HUES48 (cell line): ENCODE measurements around the gene DCUN1D2.
"Not testable (repeated sequence)": the region's sequence is repeated elsewhere in the genome, so short reads cannot be mapped to it uniquely, and the experiment has no call there.

Source experiments
- H3K27ac ChIP-seq: one replicate; pipeline ENCODE4 v1.7.0; 2013; ENCODE audit warnings: low read depth, low read length, inconsistent platforms
- H3K27me3 ChIP-seq: 2 replicates; pipeline ENCODE4 v1.6.1; 2013; ENCODE audit warnings: mild to moderate bottlenecking, low read length; ENCODE audit not compliant: control insufficient read depth, insufficient read depth
- H3K36me3 ChIP-seq: 2 replicates; pipeline ENCODE4 v1.6.1; 2013; ENCODE audit warnings: low read length; ENCODE audit not compliant: control insufficient read depth, insufficient read depth
- H3K4me1 ChIP-seq: 2 replicates; pipeline ENCODE4 v1.6.1; 2013; ENCODE audit warnings: mild to moderate bottlenecking, low read length; ENCODE audit not compliant: control insufficient read depth, insufficient read depth
- H3K4me3 ChIP-seq: 2 replicates; pipeline ENCODE4 v1.5.1; 2013; ENCODE audit warnings: mild to moderate bottlenecking, low read depth, low read length
- H3K9ac ChIP-seq: 2 replicates; pipeline ENCODE4 v1.6.1; 2013; ENCODE audit warnings: mild to moderate bottlenecking, low read depth, low read length, moderate library complexity
- H3K9me3 ChIP-seq: 2 replicates; pipeline ENCODE4 v1.6.1; 2013; ENCODE audit warnings: low read length; ENCODE audit not compliant: control insufficient read depth, insufficient read depth

Gene DCUN1D2

DNA sequence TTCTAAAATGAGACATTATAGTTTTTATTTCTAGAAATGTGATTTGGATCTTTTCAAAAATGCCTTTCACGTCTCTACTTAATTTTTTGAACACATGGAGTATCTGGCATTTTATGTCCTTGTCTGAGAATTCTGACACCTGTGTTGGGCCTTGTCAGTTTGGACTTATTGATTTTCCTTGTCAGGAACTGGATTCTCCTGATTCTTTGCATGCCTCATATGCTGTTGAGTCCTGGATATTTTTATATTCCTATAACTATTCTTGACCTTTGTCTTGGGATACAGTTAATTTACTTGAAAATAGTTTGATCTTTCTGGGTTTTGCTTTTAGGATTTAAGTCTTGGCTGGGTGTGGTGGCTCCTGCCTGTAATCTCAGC is 47.5 kb downstream of the DCUN1D2 start:
- no peaks in the 10 kb centered on the region for H3K4me1 ChIP-seq

GRCh38 chr13:113442354-113442984 is 48.0 kb downstream of the DCUN1D2 start:
- H3K9me3 ChIP-seq = no peaks in the 10 kb centered on the region
- no peaks in the 10 kb centered on the region for H3K27me3 ChIP-seq
- H3K4me3 ChIP-seq = no peak overlapping the region
- H3K9ac ChIP-seq = no peak overlapping the region
- 0 out of 2 replicates have a peak, but pooled peaks cover 8% of the 10 kb centered on the region for H3K36me3 ChIP-seq
- H3K27ac ChIP-seq = no peak overlapping the region
- no peaks in the 10 kb centered on the region for H3K4me1 ChIP-seq

More for the DNA sequence above, 47.5 kb downstream of the DCUN1D2 start:
- Histone ChIP-seq H3K4me3 (no peak overlapping the region), H3K9ac (no peak overlapping the region), H3K27ac (no peak overlapping the region), H3K9me3 (no peaks in the 10 kb centered on the region), H3K36me3 (0 out of 2 replicates have a peak, but pooled peaks cover 8% of the 10 kb centered on the region), H3K27me3 (no peaks in the 10 kb centered on the region)

DNA sequence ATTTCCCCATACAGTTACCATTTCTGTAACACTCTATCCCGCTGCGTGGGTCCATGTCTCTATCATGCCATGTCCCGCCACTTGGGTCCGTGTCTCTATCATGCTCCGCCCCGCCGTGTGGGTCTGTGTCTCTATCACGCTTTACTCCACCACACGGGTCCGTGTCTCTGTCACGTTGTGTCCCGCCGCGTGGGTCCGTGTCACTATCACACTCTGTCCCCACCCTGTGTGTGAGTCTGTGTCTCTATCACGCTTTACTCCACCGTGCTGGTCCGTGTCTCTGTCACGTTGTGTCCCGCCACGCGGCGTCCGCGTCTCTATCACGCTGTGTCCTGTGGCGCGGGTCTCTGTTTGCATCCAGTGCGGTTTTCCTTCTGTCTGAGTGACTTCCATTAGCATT is 48.9 kb downstream of the DCUN1D2 start:
- no peaks in the 10 kb centered on the region for H3K9me3 ChIP-seq
- H3K27ac ChIP-seq = no peak overlapping the region
- H3K4me1 ChIP-seq = no peaks in the 10 kb centered on the region
- H3K4me3 ChIP-seq = no peak overlapping the region
- 0 out of 2 replicates have a peak, but pooled peaks cover 8% of the 10 kb centered on the region for H3K36me3 ChIP-seq
- no peaks in the 10 kb centered on the region for H3K27me3 ChIP-seq
- no peak overlapping the region for H3K9ac ChIP-seq

DNA sequence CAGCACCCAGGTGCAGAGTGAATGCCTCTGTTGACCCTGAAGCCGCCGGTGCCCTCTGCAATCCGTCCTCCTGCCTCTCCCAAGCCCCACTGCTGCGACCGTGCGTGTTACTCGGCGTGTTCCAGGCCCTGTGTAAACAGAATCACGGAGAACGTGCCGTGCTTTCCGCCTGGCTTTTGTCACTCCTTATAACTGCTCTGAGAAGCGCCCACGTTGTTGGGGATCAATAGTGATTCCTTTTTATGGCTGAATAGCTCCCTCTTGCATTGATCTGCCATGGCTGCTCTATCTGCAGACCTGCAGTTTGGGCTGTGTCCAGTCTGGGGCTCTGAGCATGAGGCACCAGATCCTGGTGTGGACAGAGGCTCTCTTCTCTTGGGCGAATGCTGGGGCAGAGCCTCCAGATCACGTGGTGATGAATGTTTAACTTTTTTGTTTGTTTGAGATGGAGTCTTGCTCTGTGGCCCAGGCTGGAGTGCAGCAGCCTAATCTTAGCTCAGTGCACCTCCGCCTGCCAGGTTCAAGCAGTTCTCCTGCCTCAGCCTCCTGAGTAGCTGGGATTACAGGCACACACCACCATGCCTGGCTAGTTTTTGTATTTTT is 53.0 kb downstream of the DCUN1D2 start:
- H3K4me3 ChIP-seq = no peak overlapping the region
- H3K9me3 ChIP-seq = no peaks in the 10 kb centered on the region
- 0 out of 2 replicates have a peak, but pooled peaks cover 3% of the 10 kb centered on the region for H3K36me3 ChIP-seq
- H3K9ac ChIP-seq = no peak overlapping the region
- no peaks in the 10 kb centered on the region for H3K27me3 ChIP-seq
- no peaks in the 10 kb centered on the region for H3K4me1 ChIP-seq
- no peak overlapping the region for H3K27ac ChIP-seq

DNA sequence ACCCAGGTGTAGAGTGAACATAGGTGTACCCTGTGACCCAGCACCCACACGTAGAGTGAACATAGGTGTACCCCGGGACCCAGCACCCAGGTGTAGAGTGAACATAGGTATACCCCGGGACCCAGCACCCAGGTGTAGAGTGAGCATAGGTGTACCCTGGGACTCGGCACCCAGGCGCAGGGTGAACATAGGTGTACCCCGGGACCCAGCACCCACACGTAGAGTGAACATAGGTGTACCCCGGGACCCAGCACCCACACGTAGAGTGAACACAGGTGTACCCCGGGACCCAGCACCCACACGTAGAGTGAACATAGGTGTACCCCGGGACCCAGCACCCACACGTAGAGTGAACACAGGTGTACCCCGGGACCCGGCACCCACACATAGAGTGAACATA is 53.6 kb downstream of the DCUN1D2 start:
- not testable (repeated sequence) for H3K4me3 ChIP-seq, H3K9me3 ChIP-seq, H3K4me1 ChIP-seq, H3K27me3 ChIP-seq, H3K36me3 ChIP-seq, H3K27ac ChIP-seq, H3K9ac ChIP-seq

GRCh38 chr13:113435907-113436306 is 54.6 kb downstream of the DCUN1D2 start:
- H3K4me3 ChIP-seq, H3K27me3 ChIP-seq, H3K9me3 ChIP-seq, H3K4me1 ChIP-seq, H3K27ac ChIP-seq, H3K36me3 ChIP-seq, H3K9ac ChIP-seq: not testable (repeated sequence)

DNA sequence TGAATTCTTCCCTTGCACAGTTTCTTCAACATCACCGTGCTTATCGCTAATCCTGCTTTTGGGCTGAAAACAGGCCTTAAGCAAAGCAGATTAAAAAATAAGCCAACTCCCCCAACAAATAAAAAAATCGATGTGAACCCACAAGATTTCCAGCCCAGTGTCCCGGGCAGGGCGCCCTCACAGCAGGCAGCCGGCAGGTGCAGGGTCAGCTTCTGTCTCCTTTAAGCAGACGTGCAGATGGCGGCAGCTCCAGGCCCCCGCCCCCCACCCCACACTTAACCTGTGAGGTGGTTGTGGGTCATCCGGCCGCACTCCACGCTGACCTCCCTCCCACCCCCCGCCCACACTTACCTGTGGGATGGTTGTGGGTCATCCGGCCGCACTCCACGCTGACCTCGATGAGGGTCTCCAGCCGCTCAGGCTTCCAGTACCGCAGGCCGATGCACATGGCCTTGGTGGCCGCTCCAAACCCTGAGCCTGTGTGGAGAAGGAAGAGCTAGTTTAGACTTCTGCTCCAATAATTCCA is 57.1 kb downstream of the DCUN1D2 start:
- Histone ChIP-seq H3K9me3 (no peaks in the 10 kb centered on the region), H3K27me3 (no peaks in the 10 kb centered on the region), H3K4me3 (no peak overlapping the region), H3K36me3 (no peaks in the 10 kb centered on the region), H3K27ac (no peak overlapping the region), H3K9ac (no peak overlapping the region), H3K4me1 (no peaks in the 10 kb centered on the region)

GRCh38 chr13:113432506-113433270 is 57.8 kb downstream of the DCUN1D2 start:
- no peaks in the 10 kb centered on the region for H3K27me3 ChIP-seq
- H3K4me3 ChIP-seq = no peak overlapping the region
- no peak overlapping the region for H3K27ac ChIP-seq
- no peak overlapping the region for H3K9ac ChIP-seq
- no peaks in the 10 kb centered on the region for H3K36me3 ChIP-seq
- no peaks in the 10 kb centered on the region for H3K4me1 ChIP-seq
- H3K9me3 ChIP-seq = no peaks in the 10 kb centered on the region

DNA sequence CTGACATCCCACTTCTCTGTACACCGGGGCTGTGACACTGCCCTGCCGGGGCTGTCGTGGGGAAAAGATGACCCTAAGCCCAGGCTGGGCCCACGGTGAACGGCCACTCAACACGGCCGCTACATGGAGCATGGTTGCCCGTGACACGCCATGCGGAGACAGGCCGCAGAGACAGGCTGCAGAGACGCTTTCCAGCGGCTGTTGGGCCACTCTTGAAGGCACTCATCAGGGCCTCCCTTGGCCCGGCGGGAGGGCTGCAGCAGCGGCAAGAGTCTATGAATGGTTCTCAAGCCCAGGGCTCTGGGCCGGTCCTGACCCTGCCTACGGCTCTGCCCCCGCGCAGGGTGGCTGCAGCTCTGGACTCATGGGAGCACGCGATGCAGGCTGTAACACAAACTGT is 59.3 kb downstream of the DCUN1D2 start:
- Histone ChIP-seq H3K27me3 (no peaks in the 10 kb centered on the region), H3K27ac (no peak overlapping the region), H3K36me3 (no peaks in the 10 kb centered on the region), H3K9me3 (no peaks in the 10 kb centered on the region), H3K9ac (no peak overlapping the region), H3K4me3 (no peak overlapping the region), H3K4me1 (no peaks in the 10 kb centered on the region)

DNA sequence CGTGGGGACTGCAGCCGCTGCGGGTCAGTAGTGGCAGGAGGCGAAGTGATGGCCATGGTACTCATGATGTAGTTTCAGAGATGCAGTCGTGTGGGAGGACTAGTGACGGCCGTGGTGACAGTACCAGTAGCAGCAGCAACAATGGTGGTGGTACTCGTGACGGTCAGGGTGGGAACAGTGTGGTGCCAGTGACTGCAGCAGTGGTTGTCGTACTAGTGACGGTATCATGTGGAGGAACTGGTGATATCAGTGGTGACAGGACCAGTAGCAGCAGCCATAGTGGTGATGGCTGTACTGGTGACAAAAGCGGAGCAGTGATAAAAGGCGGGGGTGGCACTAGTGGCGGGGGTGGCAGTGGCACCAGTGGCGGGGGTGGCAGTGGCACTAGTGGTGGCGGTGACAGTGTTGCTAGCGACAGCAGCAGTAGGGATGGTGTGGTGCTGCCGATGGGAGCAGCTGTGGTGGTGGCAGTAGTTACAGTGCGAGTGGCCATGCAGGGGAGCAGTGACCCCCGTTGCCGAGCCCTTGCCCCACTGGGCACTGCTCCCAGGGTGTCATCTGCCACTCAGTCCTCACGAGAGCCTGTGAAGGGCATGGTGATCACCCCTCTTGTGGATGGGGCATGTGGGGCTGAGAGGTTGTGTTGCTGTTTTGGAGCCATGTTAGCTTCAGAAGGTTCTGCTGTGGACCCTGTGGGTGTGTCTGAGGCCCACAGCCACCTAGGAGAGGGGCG is 60.0 kb downstream of the DCUN1D2 start:
- H3K27me3 ChIP-seq = no peaks in the 10 kb centered on the region
- no peaks in the 10 kb centered on the region for H3K4me1 ChIP-seq
- H3K27ac ChIP-seq = no peak overlapping the region

More for the DNA sequence above, 60.0 kb downstream of the DCUN1D2 start:
- H3K36me3 ChIP-seq = no peaks in the 10 kb centered on the region
- no peaks in the 10 kb centered on the region for H3K9me3 ChIP-seq
- H3K4me3 ChIP-seq = no peak overlapping the region
- no peak overlapping the region for H3K9ac ChIP-seq
